SK-N-SH treated with all-trans-retinoic acid at 6 μM for 48 hours (cell line): Measurements from ENCODE around the gene DVL1.

ENCODE experiments used
- ATAC-seq: fragments of 200-7000 bp; cut with Tn5 transposase; 3 replicates; pipeline ENCODE4 v1.9.1; 2020; ENCODE audit warnings: mild to moderate bottlenecking, moderate library complexity
- ARNTL ChIP-seq: fragments of 450-650 bp; formaldehyde crosslinking; IDR thresholded peaks from 2 replicates; pipeline ENCODE4 v1.5.0; 2020; ENCODE audit warnings: low read depth, mild to moderate bottlenecking, moderate library complexity, borderline replicate concordance
- BACH2 ChIP-seq: fragments of 250-450 bp; sonication (Bioruptor Pico); IDR thresholded peaks from 2 replicates; pipeline ENCODE4 v1.9.0; 2021; ENCODE audit warnings: mild to moderate bottlenecking, borderline replicate concordance
- ISL1 ChIP-seq: fragments of 250-450 bp; sonication (Bioruptor Pico); IDR thresholded peaks from 2 replicates; pipeline ENCODE4 v2.1.2; 2022; ENCODE audit warnings: mild to moderate bottlenecking, moderate library complexity
- PPARA ChIP-seq: fragments of 250-450 bp; sonication (Bioruptor Pico); IDR thresholded peaks from 2 replicates; pipeline ENCODE4 v1.5.0; 2020; ENCODE audit warnings: mild to moderate bottlenecking, borderline replicate concordance
- RARB ChIP-seq: fragments of 250-450 bp; sonication (Bioruptor Pico); IDR thresholded peaks from 2 replicates; pipeline ENCODE4 v1.8.0; 2021; ENCODE audit warnings: mild to moderate bottlenecking, moderate library complexity
- SNAI2 ChIP-seq: fragments of 250-450 bp; sonication (Bioruptor Pico); IDR thresholded peaks from 2 replicates; pipeline ENCODE4 v1.5.0; 2020; ENCODE audit warnings: mild to moderate bottlenecking, moderate library complexity
- TCF4 ChIP-seq: fragments of 250-450 bp; sonication (Bioruptor Pico); IDR thresholded peaks from 2 replicates; pipeline ENCODE4 v1.8.0; 2021; ENCODE audit warnings: mild to moderate bottlenecking, moderate library complexity, borderline replicate concordance
- TOX ChIP-seq: fragments of 250-450 bp; sonication (Bioruptor Pico); IDR thresholded peaks from 2 replicates; pipeline ENCODE4 v1.8.0; 2021; ENCODE audit warnings: mild to moderate bottlenecking, moderate library complexity, borderline replicate concordance
- ZC3H10 ChIP-seq: fragments of 250-450 bp; sonication (Bioruptor Pico); IDR thresholded peaks from 2 replicates; pipeline ENCODE4 v1.5.1; 2021; ENCODE audit warnings: mild to moderate bottlenecking, moderate library complexity
- ZFP3 ChIP-seq: fragments of 250-450 bp; sonication (Bioruptor Pico); IDR thresholded peaks from 2 replicates; pipeline ENCODE4 v1.5.0; 2020; ENCODE audit warnings: mild to moderate bottlenecking, moderate library complexity
- ZNF565 ChIP-seq: fragments of 450-650 bp; formaldehyde crosslinking; conservative IDR thresholded peaks from 2 replicates; pipeline ENCODE4 v1.5.0; 2020; ENCODE audit warnings: low read depth, mild to moderate bottlenecking, moderate library complexity
- ZNF70 ChIP-seq: fragments of 450-650 bp; formaldehyde crosslinking; IDR thresholded peaks from 2 replicates; pipeline ENCODE4 v1.5.0; 2020; ENCODE audit warnings: mild to moderate bottlenecking, moderate library complexity
- ZNF8 ChIP-seq: fragments of 450-650 bp; formaldehyde crosslinking; IDR thresholded peaks from 2 replicates; pipeline ENCODE4 v1.5.0; 2020; ENCODE audit warnings: mild to moderate bottlenecking, moderate library complexity
- TF ChIP-seq, protein P1 (sequence below): fragments of 250-450 bp; sonication (Bioruptor Pico); IDR thresholded peaks from 2 replicates; pipeline ENCODE4 v1.8.0; 2020; ENCODE audit warnings: mild to moderate bottlenecking, moderate library complexity, borderline replicate concordance
- TF ChIP-seq, protein P2 (sequence below): fragments of 250-450 bp; sonication (Bioruptor Pico); IDR thresholded peaks from 2 replicates; pipeline ENCODE4 v1.5.1; 2021; ENCODE audit warnings: mild to moderate bottlenecking, moderate library complexity
- TF ChIP-seq, protein P3 (sequence below): fragments of 250-450 bp; sonication (Bioruptor Pico); IDR thresholded peaks from 2 replicates; pipeline ENCODE4 v1.5.0; 2020; ENCODE audit warnings: mild to moderate bottlenecking, moderate library complexity
- TF ChIP-seq, protein P4 (sequence below): fragments of 250-450 bp; sonication (Bioruptor Pico); IDR thresholded peaks from 2 replicates; pipeline ENCODE4 v1.5.1; 2020; ENCODE audit warnings: low read depth, mild to moderate bottlenecking, moderate library complexity

The DVL1 gene

DNA sequence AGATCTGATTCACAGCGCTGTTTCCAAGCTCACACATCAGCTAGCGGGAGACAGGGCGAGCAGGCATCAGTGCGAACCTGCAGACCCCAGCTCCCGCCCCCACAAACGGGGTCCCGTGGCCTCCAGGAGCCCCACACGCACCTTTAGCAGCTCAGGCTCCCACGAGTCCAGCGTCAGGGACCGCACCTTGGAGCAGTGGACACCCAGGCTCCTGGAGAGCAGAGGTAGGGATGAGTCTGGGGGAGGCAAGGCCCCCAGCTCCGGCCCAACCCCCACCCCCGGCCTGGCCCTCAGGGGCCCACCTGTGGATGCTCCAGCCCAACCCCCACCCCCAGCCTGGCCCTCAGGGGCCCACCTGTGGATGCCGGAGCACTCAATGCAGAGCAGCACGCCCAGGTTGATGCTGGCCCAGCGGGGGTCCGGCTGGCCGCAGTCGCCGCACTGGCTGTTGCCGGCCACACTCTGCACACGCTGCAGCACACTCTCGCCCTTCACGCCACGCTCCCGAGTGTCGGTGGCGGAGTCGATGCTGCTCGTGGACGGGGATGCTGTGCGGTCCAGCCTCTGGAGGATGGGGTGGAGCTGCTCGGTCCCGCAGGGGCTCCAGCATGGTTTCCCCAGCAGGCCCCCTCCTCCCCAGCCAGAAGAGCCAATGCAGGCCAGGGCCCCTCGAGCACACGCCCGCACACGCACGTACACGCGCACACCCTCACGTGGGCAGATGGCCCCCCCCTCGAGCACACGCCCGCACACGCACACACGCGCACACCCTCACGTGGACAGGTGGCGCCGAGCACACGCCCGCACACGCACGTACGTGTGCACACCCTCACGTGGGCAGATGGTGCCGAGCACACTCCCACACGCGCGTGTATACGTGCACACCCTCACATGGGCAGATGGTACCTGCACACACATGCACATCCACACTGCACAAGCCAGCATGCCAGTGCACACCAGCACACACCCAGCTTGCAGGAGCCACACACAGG lies 52.9 kb downstream of the DVL1 start:
- TF ChIP-seq, protein P1, sequence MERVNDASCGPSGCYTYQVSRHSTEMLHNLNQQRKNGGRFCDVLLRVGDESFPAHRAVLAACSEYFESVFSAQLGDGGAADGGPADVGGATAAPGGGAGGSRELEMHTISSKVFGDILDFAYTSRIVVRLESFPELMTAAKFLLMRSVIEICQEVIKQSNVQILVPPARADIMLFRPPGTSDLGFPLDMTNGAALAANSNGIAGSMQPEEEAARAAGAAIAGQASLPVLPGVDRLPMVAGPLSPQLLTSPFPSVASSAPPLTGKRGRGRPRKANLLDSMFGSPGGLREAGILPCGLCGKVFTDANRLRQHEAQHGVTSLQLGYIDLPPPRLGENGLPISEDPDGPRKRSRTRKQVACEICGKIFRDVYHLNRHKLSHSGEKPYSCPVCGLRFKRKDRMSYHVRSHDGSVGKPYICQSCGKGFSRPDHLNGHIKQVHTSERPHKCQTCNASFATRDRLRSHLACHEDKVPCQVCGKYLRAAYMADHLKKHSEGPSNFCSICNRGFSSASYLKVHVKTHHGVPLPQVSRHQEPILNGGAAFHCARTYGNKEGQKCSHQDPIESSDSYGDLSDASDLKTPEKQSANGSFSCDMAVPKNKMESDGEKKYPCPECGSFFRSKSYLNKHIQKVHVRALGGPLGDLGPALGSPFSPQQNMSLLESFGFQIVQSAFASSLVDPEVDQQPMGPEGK (CRISPR knock-in tag) = no peak
- TF ChIP-seq BACH2 (CRISPR knock-in tag) (no peak), RARB (CRISPR knock-in tag) (no peak), ISL1 (CRISPR knock-in tag) (no peak), ZNF70 (no peak)
- TF ChIP-seq, protein P2, sequence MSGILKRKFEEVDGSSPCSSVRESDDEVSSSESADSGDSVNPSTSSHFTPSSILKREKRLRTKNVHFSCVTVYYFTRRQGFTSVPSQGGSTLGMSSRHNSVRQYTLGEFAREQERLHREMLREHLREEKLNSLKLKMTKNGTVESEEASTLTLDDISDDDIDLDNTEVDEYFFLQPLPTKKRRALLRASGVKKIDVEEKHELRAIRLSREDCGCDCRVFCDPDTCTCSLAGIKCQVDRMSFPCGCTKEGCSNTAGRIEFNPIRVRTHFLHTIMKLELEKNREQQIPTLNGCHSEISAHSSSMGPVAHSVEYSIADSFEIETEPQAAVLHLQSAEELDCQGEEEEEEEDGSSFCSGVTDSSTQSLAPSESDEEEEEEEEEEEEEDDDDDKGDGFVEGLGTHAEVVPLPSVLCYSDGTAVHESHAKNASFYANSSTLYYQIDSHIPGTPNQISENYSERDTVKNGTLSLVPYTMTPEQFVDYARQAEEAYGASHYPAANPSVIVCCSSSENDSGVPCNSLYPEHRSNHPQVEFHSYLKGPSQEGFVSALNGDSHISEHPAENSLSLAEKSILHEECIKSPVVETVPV (CRISPR knock-in tag) = no peak
- no peak for ATAC-seq

DNA sequence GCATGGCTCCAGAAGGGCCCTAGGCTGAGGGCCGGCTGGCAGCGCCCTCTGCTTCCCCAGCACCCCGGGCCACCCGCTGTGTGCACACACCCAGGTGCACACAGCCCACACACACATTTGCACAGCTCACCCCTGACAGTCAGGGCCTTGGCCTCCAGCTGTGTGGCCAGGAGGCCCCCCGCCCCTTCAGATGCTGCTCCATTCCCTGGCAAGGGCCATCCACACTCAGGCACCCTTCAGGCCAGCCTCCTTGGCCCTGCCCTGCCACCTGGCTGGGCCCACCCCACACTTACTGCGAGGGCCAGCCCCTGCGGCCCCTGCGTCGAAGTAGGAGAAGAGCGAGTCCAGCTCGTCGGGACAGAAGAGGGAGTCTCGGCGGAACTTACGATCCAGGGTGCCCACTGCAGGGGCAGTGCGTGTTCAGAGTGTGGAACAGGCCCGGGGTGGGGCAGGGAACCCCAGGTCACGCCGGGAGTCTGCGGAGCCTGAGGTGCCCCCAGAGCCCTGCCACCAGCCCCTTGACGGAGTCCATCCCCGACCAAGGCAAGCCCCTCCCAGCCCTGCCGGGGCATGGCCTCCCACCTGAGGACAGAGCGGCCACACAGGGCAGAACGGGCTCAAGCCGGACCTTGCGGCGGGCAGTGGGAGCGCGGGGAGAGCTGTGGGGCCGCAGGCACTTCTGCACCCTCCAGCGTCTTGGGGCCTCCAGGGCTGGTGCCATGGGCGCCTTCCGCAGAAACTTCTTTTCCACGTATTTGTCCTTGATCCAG lies 53.9 kb downstream of the DVL1 start:
- no peak for TF ChIP-seq ZNF70
- TF ChIP-seq ARNTL (CRISPR knock-in tag) = no peak
- TF ChIP-seq PPARA (CRISPR knock-in tag) = no peak
- TF ChIP-seq, protein P3, sequence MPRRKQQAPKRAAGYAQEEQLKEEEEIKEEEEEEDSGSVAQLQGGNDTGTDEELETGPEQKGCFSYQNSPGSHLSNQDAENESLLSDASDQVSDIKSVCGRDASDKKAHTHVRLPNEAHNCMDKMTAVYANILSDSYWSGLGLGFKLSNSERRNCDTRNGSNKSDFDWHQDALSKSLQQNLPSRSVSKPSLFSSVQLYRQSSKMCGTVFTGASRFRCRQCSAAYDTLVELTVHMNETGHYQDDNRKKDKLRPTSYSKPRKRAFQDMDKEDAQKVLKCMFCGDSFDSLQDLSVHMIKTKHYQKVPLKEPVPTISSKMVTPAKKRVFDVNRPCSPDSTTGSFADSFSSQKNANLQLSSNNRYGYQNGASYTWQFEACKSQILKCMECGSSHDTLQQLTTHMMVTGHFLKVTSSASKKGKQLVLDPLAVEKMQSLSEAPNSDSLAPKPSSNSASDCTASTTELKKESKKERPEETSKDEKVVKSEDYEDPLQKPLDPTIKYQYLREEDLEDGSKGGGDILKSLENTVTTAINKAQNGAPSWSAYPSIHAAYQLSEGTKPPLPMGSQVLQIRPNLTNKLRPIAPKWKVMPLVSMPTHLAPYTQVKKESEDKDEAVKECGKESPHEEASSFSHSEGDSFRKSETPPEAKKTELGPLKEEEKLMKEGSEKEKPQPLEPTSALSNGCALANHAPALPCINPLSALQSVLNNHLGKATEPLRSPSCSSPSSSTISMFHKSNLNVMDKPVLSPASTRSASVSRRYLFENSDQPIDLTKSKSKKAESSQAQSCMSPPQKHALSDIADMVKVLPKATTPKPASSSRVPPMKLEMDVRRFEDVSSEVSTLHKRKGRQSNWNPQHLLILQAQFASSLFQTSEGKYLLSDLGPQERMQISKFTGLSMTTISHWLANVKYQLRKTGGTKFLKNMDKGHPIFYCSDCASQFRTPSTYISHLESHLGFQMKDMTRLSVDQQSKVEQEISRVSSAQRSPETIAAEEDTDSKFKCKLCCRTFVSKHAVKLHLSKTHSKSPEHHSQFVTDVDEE = no peak
- TF ChIP-seq, protein P4, sequence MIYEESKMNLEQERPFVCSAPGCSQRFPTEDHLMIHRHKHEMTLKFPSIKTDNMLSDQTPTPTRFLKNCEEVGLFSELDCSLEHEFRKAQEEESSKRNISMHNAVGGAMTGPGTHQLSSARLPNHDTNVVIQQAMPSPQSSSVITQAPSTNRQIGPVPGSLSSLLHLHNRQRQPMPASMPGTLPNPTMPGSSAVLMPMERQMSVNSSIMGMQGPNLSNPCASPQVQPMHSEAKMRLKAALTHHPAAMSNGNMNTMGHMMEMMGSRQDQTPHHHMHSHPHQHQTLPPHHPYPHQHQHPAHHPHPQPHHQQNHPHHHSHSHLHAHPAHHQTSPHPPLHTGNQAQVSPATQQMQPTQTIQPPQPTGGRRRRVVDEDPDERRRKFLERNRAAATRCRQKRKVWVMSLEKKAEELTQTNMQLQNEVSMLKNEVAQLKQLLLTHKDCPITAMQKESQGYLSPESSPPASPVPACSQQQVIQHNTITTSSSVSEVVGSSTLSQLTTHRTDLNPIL = no peak
- TF ChIP-seq TCF4 (CRISPR knock-in tag) = no peak
- no peak for TF ChIP-seq RARB (CRISPR knock-in tag)
- no peak for TF ChIP-seq SNAI2
- ATAC-seq = no peak

DNA sequence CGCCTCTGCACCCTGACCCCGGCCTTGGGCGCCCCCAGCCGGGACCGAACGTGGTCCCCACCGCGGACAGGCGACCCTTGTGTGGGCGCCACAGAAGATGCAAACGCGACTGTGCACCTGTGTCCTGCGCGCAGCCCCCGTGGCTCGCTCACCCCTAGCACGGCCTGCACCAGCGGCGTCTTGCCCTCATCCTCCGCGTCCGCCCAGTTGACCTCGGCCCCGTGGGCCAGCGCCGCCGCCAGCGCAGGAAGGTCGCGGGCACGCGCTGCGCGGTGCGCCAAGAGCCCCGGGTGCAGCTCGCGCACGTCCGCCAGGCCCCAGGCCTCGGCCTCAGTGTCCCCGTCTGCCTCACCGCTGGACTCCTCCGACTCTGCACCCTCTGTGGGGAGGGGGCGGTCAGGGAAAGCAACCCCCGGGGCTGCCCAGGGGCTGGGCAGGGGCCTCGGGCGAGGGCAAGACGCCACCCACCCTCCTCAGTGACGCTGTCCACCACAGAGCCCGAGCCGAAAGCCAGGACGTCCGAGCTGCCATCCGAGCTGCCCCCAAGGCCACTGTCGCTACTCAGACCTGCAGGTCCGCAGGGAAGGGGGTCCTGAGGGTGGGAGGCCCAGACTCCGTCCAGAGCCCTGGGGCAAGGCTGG lies 54.8 kb downstream of the DVL1 start:
- no peak for ATAC-seq
- TF ChIP-seq ZNF70 (no peak), ZC3H10 (no peak), ZFP3 (no peak), ZNF8 (CRISPR knock-in tag) (no peak), SNAI2 (no peak), ISL1 (CRISPR knock-in tag) (no peak), ZNF565 (CRISPR knock-in tag) (no peak), TOX (CRISPR knock-in tag) (no peak)
